Gastrocnemius medialis (tissue), 4 donors: ENCODE results near the gene NPIPA5. TPM values are rescaled to one million over a fixed set of nuclear protein-coding genes. Genes with fewer than 3 reads are reported as not detected.
"Not testable (repeated sequence)": the region's sequence is repeated elsewhere in the genome, so short reads cannot be mapped to it uniquely, and the experiment has no call there.

Experiments used
- ATAC-seq, 2 donors: fragments of 150-250 bp; one replicate each; pipeline ENCODE4 v1.9.1; 2016
- DNase-seq, 2 donors: peaks; one replicate each; pipeline ENCODE4 v3.0.0-alpha.2; 2019
- H3K27ac ChIP-seq, 4 donors: fragments of 200-600 bp; sonication (generic); 1 replicate in 1 of 4; 2 replicates in 3 of 4; pipeline ENCODE4 v1.5.1; 2016 to 2018; ENCODE audit warnings: mild to moderate bottlenecking in 2 of 4, moderate library complexity in 1 of 4
- H3K27me3 ChIP-seq, 3 donors: fragments of 200-600 bp; sonication (generic) in 2 of 3; 1 replicate in 1 of 3; 2 replicates in 2 of 3; pipeline versions ENCODE4 v1.5.1 to v1.6.0; 2016 to 2019; ENCODE audit warnings: mild to moderate bottlenecking in 1 of 3, moderate library complexity in 1 of 3
- H3K36me3 ChIP-seq, 2 donors: fragments of 200-600 bp; sonication (generic) in 1 of 2; one replicate each; pipeline ENCODE4 v1.5.1; 2017 to 2018
- H3K4me1 ChIP-seq, 2 donors: fragments of 200-600 bp; sonication (generic) in 1 of 2; one replicate each; pipeline ENCODE4 v1.5.1; 2016 to 2017; ENCODE audit warnings: mild to moderate bottlenecking in 2 of 2
- H3K4me3 ChIP-seq, 4 donors: fragments of 200-600 bp; sonication (generic) in 3 of 4; 1 replicate in 1 of 4; 2 replicates in 3 of 4; pipeline ENCODE4 v1.5.1; 2016 to 2019; ENCODE audit warnings: mild to moderate bottlenecking in 2 of 4
- H3K9me3 ChIP-seq, 3 donors: fragments of 200-600 bp; sonication (generic) in 2 of 3; 1 replicate in 1 of 3; 2 replicates in 2 of 3; pipeline ENCODE4 v1.5.1; 2016 to 2019
- POLR2A ChIP-seq, 2 donors: fragments of 450-650 bp; IDR thresholded peaks; one replicate each; pipeline ENCODE4 v1.6.1; 2017; ENCODE audit warnings: antibody characterized with exemption in 2 of 2, mild to moderate bottlenecking in 2 of 2, moderate library complexity in 2 of 2
- in situ Hi-C, 4 donors: fragments of 200-750 bp; cut with MboI; loops; one replicate each; pipeline versions ENCODE4 v1.15.0 to v1.8.0; 2017; ENCODE audit warnings: low sequenced_read_pairs in 4 of 4
- intact Hi-C: fragments of 100-400 bp; cut with DNase I; formaldehyde crosslinking; loops from one replicate; pipeline ENCODE4 v1.15.1; 2023; ENCODE audit warnings: low total_unique reads
- total RNA-seq, 4 donors: library from RNA; depleted of rRNA; stranded (reverse); fragments of >200 nt; gene quantifications; one replicate each; pipeline versions ENCODE4 v1.1.0 to v1.2.3, GENCODE V29; 2016
- TF ChIP-seq, protein P1 (sequence below), 5 experiments: fragments of 450-650 bp in 3 of 5; fragments of 200-600 bp in 2 of 5; sonication (generic) in 2 of 5; IDR thresholded peaks in 4 of 5; conservative IDR thresholded peaks in 1 of 5; 1 replicate in 4 of 5; 2 replicates in 1 of 5; pipeline ENCODE4 v1.5.1; 2016 to 2019; ENCODE audit warnings: antibody characterized with exemption in 5 of 5, mild to moderate bottlenecking in 3 of 5, moderate library complexity in 3 of 5

Gene NPIPA5
- total RNA-seq, 4 donors from 2014 or later, result 6.8 to 16.7 (median 11.1) TPM

DNA sequence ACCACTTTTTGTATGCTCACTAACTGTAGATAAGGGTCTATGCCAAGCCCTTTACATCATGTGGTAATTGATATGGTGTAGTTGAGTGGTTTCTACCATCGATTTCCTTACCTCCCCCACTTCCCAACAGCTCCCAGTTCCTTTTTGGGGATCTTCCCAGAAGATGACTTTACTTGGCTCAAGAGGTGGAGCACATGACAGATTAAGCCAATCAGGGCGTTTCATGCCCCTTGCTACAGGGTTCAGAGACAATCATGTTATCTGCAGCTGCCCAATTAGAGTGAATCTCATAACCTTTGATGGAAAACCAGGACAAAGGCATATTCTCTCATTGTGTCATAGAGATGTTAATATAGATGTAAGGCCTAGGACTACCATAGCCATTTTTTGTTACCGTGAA lies 40.1 kb upstream of the NPIPA5 start:
- TF ChIP-seq, protein P1, sequence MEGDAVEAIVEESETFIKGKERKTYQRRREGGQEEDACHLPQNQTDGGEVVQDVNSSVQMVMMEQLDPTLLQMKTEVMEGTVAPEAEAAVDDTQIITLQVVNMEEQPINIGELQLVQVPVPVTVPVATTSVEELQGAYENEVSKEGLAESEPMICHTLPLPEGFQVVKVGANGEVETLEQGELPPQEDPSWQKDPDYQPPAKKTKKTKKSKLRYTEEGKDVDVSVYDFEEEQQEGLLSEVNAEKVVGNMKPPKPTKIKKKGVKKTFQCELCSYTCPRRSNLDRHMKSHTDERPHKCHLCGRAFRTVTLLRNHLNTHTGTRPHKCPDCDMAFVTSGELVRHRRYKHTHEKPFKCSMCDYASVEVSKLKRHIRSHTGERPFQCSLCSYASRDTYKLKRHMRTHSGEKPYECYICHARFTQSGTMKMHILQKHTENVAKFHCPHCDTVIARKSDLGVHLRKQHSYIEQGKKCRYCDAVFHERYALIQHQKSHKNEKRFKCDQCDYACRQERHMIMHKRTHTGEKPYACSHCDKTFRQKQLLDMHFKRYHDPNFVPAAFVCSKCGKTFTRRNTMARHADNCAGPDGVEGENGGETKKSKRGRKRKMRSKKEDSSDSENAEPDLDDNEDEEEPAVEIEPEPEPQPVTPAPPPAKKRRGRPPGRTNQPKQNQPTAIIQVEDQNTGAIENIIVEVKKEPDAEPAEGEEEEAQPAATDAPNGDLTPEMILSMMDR (IDR thresholded peaks at IDR 0.05 in 4 of 5, conservative IDR thresholded peaks at IDR 0.05 in 1 of 5), result no peak
- no peak for TF ChIP-seq POLR2A (IDR thresholded peaks at IDR 0.05)
- Histone ChIP-seq H3K4me3 (no peak overlapping the region), H3K36me3 (no peaks in the 10 kb centered on the region), H3K4me1 (peaks cover 0 to 14% of the 10 kb centered on the region in 2 donors), H3K27me3 (no peaks in the 10 kb centered on the region), H3K27ac (no peak overlapping the region), H3K9me3 (no peaks in the 10 kb centered on the region)
- in situ Hi-C loops (no loop called here), intact Hi-C loops (no loop called here)
- ATAC-seq (peak; percentile 13 to 24), DNase-seq (no peak)

DNA sequence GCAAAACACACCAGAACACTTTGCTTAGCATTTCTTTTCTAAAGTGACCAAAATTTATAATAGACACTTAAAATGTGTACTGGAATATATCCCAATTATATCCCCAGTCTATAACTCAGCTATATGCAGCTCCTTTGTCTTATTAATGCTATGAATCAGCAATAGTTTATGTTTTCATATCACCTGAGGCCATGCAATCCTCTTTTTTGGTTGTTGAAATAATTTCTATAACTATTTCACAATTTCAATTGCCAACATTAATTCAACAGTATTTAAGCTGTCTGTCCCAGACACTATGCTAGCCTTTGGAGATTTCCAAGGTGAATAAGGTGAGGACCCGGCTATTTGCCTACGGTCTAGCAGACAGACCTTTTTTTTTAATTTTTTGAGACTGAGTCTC lies 39.1 kb upstream of the NPIPA5 start:
- H3K27me3 ChIP-seq, result no peaks in the 10 kb centered on the region
- intact Hi-C loops, result no loop called here
- H3K9me3 ChIP-seq, result no peaks in the 10 kb centered on the region
- H3K36me3 ChIP-seq, result no peaks in the 10 kb centered on the region
- no peak for TF ChIP-seq POLR2A (IDR thresholded peaks at IDR 0.05)
- in situ Hi-C loops, result no loop called here
- H3K4me1 ChIP-seq, result peaks cover 0 to 14% of the 10 kb centered on the region in 2 donors
- no peak overlapping the region for H3K4me3 ChIP-seq
- H3K27ac ChIP-seq, result no peak overlapping the region
- DNase-seq (no peak), ATAC-seq (no peak)

DNA sequence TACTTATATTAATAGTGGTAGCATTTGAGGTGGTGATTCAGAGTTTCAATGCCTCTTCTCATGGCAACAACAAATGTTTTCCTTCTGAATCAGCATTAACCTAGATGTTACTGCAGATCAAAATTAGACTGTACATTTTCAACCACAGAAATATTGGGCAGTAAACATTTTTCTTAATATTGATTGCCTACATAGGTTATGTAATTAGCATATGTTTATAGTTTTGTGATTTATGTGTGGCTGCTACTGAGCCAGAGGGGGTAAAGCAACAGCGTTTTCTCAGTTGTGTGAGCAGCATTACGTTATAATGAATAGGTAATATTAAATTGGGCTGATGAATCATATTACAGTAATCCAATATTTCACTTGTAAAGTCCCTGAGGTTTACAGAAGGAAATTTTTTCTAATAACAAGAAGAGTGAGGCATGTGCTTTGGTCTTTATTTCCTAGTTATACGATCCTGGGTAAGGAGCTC lies 37.5 kb upstream of the NPIPA5 start:
- intact Hi-C loops, result no loop called here
- no peak overlapping the region for H3K4me3 ChIP-seq
- no peaks in the 10 kb centered on the region for H3K27me3 ChIP-seq
- H3K4me1 ChIP-seq, result peaks cover 3 to 14% of the 10 kb centered on the region in 2 donors
- no peaks in the 10 kb centered on the region for H3K36me3 ChIP-seq
- no peaks in the 10 kb centered on the region for H3K9me3 ChIP-seq
- no peak for TF ChIP-seq POLR2A (IDR thresholded peaks at IDR 0.05)
- TF ChIP-seq, protein P1 (IDR thresholded peaks at IDR 0.05 in 4 of 5, conservative IDR thresholded peaks at IDR 0.05 in 1 of 5), result no peak
- peak overlapping the region in 2 of 4 donors; percentile 20 to 47 for H3K27ac ChIP-seq
- DNase-seq, result no peak
- ATAC-seq, result no peak
- in situ Hi-C loops, result no loop called here

DNA sequence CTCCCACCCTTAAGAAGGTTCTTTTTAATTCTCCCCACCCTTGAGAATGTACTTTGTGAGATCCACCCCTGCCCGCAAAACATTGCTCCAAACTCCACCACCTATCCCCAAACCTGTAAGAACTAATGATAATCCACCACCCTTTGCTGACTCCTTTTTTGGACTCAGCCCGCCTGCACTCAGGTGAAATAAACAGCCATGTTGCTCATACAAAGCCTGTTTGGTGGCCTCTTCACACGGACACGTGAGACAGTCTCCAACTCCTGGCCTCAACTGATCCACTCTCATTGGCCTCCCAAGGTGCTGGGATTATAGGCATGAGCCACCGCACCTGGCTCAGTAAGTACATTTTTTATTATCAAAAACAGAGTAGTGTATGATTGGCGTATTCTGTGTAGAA lies 31.4 kb upstream of the NPIPA5 start:
- H3K9me3 ChIP-seq, in situ Hi-C loops, H3K36me3 ChIP-seq, H3K27me3 ChIP-seq, H3K4me3 ChIP-seq, DNase-seq, ATAC-seq: not testable (repeated sequence)
- Histone ChIP-seq H3K27ac (peak overlapping the region in 2 of 4 donors; percentile 95 to 96), H3K4me1 (peaks cover 11 to 25% of the 10 kb centered on the region in 2 donors)
- intact Hi-C loops, result loop anchor here (5.0 kb wide), 1 partner anchor 108 kb away; no protein-coding TSS in a partner anchor

DNA sequence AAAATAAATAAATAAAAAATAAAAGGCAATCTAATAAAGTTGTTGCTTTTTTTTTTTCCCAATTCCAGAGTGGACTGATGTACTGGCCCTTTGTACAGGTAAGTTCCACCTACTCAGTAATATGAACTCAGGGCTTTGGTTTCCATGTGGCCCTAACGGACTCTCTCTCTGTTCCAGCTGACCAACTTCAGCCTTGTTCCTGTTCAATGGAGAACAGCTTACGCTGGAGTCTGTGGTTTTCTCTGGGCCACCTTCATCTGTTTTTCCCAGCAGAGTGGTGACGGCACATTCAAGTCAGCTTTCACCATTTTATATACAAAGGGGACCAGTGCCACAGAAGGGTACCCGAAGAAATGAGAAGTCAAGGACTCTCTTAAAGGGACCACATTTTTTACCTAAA lies 29.7 kb upstream of the NPIPA5 start:
- in situ Hi-C loops, H3K4me3 ChIP-seq, DNase-seq: not testable (repeated sequence)

DNA sequence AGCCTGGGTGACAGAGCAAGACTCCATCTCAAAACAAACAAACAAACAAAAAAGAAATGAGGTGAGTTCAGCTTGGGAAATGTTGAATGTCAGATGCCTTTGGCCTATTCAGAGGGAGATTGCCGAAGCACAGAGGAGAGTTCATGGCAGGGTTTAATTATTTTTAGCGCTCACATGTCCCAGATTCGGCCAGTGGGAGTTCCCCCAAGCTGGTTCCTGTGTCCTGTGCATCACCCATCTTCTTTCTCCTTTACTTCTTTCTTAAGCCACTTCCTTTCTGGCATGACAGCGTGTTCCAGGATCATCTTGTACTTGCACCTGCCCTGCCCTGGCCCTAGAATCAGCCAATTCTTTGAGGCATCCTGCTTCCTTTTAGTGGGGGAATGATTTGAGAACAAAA lies 26.7 kb upstream of the NPIPA5 start:
- H3K4me3 ChIP-seq, result no peak overlapping the region
- no peaks in the 10 kb centered on the region for H3K27me3 ChIP-seq
- H3K36me3 ChIP-seq, result peaks cover 0 to 14% of the 10 kb centered on the region in 2 donors
- peak overlapping the region; percentile 95 to 97 (median 96) for H3K27ac ChIP-seq
- H3K4me1 ChIP-seq, result peaks cover 17 to 34% of the 10 kb centered on the region in 2 donors
- ATAC-seq (peak; percentile 92 to 94), DNase-seq (peak; percentile 92 to 94)
- TF ChIP-seq POLR2A (IDR thresholded peaks at IDR 0.05), result no peak
- TF ChIP-seq, protein P1 (IDR thresholded peaks at IDR 0.05 in 4 of 5, conservative IDR thresholded peaks at IDR 0.05 in 1 of 5), result no peak
- in situ Hi-C loops (no loop called here), intact Hi-C loops (loop anchor here (2.0 to 5.0 kb wide), 3 partner anchors 113 to 204 kb away; no protein-coding TSS in a partner anchor)
- no peaks in the 10 kb centered on the region for H3K9me3 ChIP-seq

More for the DNA sequence above, 29.7 kb upstream of the NPIPA5 start:
- not testable (repeated sequence) for H3K9me3 ChIP-seq, ATAC-seq, H3K36me3 ChIP-seq, H3K27me3 ChIP-seq
- intact Hi-C loops, result loop anchor here (5.0 kb wide), 1 partner anchor 110 kb away; no protein-coding TSS in a partner anchor
- H3K4me1 ChIP-seq, result peaks cover 20 to 34% of the 10 kb centered on the region in 2 donors
- peak overlapping the region; percentile 95 to 97 (median 96) for H3K27ac ChIP-seq

DNA sequence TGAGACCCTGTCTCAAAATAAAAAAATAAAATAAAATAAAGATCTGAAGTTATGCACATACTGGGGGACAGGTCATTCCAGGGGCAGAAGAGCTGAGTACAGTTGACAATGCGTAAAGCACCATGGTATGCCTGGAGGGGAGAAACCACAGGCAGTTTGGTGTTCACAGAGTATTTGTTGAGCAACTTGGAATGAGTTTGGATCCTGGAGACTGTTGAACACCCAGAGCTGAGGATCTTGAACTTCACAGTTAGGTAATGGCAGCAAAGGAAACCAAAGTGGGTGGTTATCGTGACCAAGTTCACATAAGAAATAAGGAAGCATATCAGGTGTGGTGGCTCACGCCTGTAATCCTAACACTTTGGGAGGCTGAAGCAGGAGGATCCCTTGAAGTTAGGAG lies 26.0 kb upstream of the NPIPA5 start:
- intact Hi-C loops, result loop anchor here (2.0 kb wide), 2 partner anchors 159 to 205 kb away; no protein-coding TSS in a partner anchor
- in situ Hi-C loops, H3K9me3 ChIP-seq, H3K4me3 ChIP-seq, H3K27me3 ChIP-seq: not testable (repeated sequence)
- Histone ChIP-seq H3K27ac (peak overlapping the region; percentile 95 to 97 (median 96)), H3K36me3 (peaks cover 0 to 14% of the 10 kb centered on the region in 2 donors), H3K4me1 (peaks cover 17 to 34% of the 10 kb centered on the region in 2 donors)
- ATAC-seq (peak; percentile 60 to 65), DNase-seq (peak; percentile 19 to 49)
